Measurements from ENCODE around the gene FOSL1. TPM values are rescaled to one million over a fixed set of nuclear protein-coding genes. Genes with fewer than 3 reads are reported as not detected.
A peak's percentile ranks its signal among the peaks of the same experiment; 100 is the strongest.

Gene FOSL1
- total RNA-seq, 1 experiment from 2014 or later: 125 TPM

GRCh38 chr11:65898656-65899355 is 1.4 kb downstream of the FOSL1 start:
- Histone ChIP-seq H3K36me3 (ENCODE audit: control insufficient read depth in 1 of 2, insufficient read depth in 2 of 2, low read length in 2 of 2) (peaks cover 10 to 46% of the 10 kb centered on the region in 2 experiments; a peak in 3 of 4 replicates), H3K79me2 (ENCODE audit: insufficient read depth, low read length) (peaks cover 72% of the 10 kb centered on the region), H3K9me3 (ENCODE audit: control insufficient read depth in 1 of 2, insufficient read depth in 1 of 2, low read depth in 1 of 2, low read length in 2 of 2) (no peaks in the 10 kb centered on the region), H3K27me3 (ENCODE audit: insufficient read depth, low read length) (no peaks in the 10 kb centered on the region), H3K27ac (ENCODE audit: low read depth, low read length) (peak overlapping the region; percentile 99), H3K4me3 (replicated peaks in 1 of 2; ENCODE audit: low read depth in 1 of 2, low read length in 2 of 2) (peak overlapping the region; percentile 90 to 98), H4K20me1 (ENCODE audit: insufficient read depth) (peaks cover 31% of the 10 kb centered on the region; the same call in 1 of the 2 replicates), H3K9ac (ENCODE audit: low read length) (peak overlapping the region; percentile 99), H2AFZ (ENCODE audit: low read depth, low read length, poor library complexity, severe bottlenecking) (no peak overlapping the region), H3K9me2 (ENCODE audit: insufficient read depth) (no peaks in the 10 kb centered on the region), H3K4me1 (ENCODE audit: control insufficient read depth in 1 of 2, insufficient read depth in 2 of 2, low read length in 2 of 2) (peaks cover 44 to 80% of the 10 kb centered on the region in 2 experiments), H3K4me2 (ENCODE audit: low read length) (peak overlapping the region; percentile 71)
- POLR2A ChIA-PET: interaction anchor here (0.6 to 10.9 kb wide), 7 partner anchors 8 to 324 kb away, joined by 3 to 124 read pairs (median 5); partner anchors contain the start of genes CCDC85B and FIBP
- ATAC-seq (no peak), DNase-seq (ENCODE audit: low read depth, low spot score) (no peak)
- intact Hi-C loops (cut with micrococcal nuclease): no loop called here
- TF ChIP-seq ZFX (IDR thresholded peaks at IDR 0.05): peak; percentile 50; the same call in 1 of the 2 replicates
- TF ChIP-seq EZH2phosphoT487 (IDR thresholded peaks at IDR 0.05; ENCODE audit: borderline replicate concordance): no peak
- TF ChIP-seq, protein P1, sequence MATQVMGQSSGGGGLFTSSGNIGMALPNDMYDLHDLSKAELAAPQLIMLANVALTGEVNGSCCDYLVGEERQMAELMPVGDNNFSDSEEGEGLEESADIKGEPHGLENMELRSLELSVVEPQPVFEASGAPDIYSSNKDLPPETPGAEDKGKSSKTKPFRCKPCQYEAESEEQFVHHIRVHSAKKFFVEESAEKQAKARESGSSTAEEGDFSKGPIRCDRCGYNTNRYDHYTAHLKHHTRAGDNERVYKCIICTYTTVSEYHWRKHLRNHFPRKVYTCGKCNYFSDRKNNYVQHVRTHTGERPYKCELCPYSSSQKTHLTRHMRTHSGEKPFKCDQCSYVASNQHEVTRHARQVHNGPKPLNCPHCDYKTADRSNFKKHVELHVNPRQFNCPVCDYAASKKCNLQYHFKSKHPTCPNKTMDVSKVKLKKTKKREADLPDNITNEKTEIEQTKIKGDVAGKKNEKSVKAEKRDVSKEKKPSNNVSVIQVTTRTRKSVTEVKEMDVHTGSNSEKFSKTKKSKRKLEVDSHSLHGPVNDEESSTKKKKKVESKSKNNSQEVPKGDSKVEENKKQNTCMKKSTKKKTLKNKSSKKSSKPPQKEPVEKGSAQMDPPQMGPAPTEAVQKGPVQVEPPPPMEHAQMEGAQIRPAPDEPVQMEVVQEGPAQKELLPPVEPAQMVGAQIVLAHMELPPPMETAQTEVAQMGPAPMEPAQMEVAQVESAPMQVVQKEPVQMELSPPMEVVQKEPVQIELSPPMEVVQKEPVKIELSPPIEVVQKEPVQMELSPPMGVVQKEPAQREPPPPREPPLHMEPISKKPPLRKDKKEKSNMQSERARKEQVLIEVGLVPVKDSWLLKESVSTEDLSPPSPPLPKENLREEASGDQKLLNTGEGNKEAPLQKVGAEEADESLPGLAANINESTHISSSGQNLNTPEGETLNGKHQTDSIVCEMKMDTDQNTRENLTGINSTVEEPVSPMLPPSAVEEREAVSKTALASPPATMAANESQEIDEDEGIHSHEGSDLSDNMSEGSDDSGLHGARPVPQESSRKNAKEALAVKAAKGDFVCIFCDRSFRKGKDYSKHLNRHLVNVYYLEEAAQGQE (IDR thresholded peaks at IDR 0.05; ENCODE audit: low read depth): no peak
- TF ChIP-seq RAD21 (IDR thresholded peaks at IDR 0.05; ENCODE audit: low read depth): no peak
- CTCF ChIA-PET: interaction anchor here (1.6 kb wide), 1 partner anchor 39 kb away, joined by 4 read pairs; no protein-coding TSS in a partner anchor
- BruUV-seq (replicated peaks): TSS peak; percentile 37
- RAD21 ChIA-PET (ENCODE audit: low non-redundant PET in 1 of 2, low total read pairs in 2 of 2, uncharacterized antibody in 2 of 2, unreplicated experiment in 2 of 2): interaction anchor here in 1 of 2 experiments (0.7 kb wide), 1 partner anchor 48 kb away, joined by 5 read pairs; no protein-coding TSS in a partner anchor
